GM06990 (cell line): ENCODE measurements around the gene STK25.

Experiments used
- DNase-seq: peaks from one replicate; pipeline ENCODE4 v3.0.0-alpha.2; 2011; ENCODE audit not compliant: insufficient read length; ENCODE audit errors: extremely low read depth
- H3K27me3 ChIP-seq: replicated peaks from 2 replicates; pipeline ENCODE4 v1.6.0; 2011; ENCODE audit warnings: low read length; ENCODE audit not compliant: control insufficient read depth, insufficient read depth
- H3K36me3 ChIP-seq: 2 replicates; pipeline ENCODE4 v1.5.1; 2011; ENCODE audit warnings: low read length; ENCODE audit not compliant: control insufficient read depth, insufficient read depth
- H3K4me3 ChIP-seq: replicated peaks from 2 replicates; pipeline ENCODE4 v1.5.1; 2011; ENCODE audit warnings: low read depth, mild to moderate bottlenecking, control low read depth, low read length
- TF ChIP-seq, protein P1 (sequence below): IDR thresholded peaks from 2 replicates; pipeline ENCODE4 v1.5.1; 2011; ENCODE audit warnings: low read length, control low read depth, mild to moderate bottlenecking, inconsistent platforms; ENCODE audit not compliant: insufficient read depth, poor library complexity, severe bottlenecking

The STK25 gene

GRCh38 chr2:241553512-241553830 lies 45.1 kb upstream of the STK25 start:
- DNase-seq, result no peak
- H3K4me3 ChIP-seq, result no peak overlapping the region
- no peaks in the 10 kb centered on the region for H3K36me3 ChIP-seq
- H3K27me3 ChIP-seq, result no peaks in the 10 kb centered on the region; the same call in none of the 2 replicates
- TF ChIP-seq, protein P1, sequence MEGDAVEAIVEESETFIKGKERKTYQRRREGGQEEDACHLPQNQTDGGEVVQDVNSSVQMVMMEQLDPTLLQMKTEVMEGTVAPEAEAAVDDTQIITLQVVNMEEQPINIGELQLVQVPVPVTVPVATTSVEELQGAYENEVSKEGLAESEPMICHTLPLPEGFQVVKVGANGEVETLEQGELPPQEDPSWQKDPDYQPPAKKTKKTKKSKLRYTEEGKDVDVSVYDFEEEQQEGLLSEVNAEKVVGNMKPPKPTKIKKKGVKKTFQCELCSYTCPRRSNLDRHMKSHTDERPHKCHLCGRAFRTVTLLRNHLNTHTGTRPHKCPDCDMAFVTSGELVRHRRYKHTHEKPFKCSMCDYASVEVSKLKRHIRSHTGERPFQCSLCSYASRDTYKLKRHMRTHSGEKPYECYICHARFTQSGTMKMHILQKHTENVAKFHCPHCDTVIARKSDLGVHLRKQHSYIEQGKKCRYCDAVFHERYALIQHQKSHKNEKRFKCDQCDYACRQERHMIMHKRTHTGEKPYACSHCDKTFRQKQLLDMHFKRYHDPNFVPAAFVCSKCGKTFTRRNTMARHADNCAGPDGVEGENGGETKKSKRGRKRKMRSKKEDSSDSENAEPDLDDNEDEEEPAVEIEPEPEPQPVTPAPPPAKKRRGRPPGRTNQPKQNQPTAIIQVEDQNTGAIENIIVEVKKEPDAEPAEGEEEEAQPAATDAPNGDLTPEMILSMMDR, result no peak

GRCh38 chr2:241551998-241552737 lies 43.8 kb upstream of the STK25 start:
- H3K36me3 ChIP-seq, result no peaks in the 10 kb centered on the region
- H3K27me3 ChIP-seq, result no peaks in the 10 kb centered on the region; the same call in none of the 2 replicates
- TF ChIP-seq, protein P1, result no peak
- H3K4me3 ChIP-seq, result no peak overlapping the region
- DNase-seq, result no peak

DNA sequence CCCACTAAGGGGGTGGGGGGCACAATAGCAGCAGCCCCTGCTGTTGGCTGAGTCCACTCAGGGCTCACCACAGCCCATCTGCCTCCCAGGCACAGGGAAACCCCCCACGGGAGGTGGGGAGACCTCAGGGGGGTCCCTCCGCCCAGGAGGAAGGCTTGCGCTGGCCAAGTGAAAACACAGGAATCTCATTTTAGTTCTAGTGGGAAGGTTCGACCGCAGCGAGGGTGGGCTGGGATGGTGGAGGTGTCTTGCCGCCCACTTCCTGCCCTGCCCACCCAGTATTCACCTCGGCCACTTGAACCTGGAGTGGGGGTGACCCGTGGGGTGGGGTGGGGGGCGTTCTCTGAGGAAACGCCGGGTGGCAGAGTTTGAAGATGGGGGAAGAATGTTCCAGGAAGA lies 43.2 kb upstream of the STK25 start:
- Histone ChIP-seq H3K36me3 (no peaks in the 10 kb centered on the region), H3K4me3 (no peak overlapping the region), H3K27me3 (no peaks in the 10 kb centered on the region; the same call in none of the 2 replicates)
- no peak for DNase-seq
- TF ChIP-seq, protein P1, result no peak

DNA sequence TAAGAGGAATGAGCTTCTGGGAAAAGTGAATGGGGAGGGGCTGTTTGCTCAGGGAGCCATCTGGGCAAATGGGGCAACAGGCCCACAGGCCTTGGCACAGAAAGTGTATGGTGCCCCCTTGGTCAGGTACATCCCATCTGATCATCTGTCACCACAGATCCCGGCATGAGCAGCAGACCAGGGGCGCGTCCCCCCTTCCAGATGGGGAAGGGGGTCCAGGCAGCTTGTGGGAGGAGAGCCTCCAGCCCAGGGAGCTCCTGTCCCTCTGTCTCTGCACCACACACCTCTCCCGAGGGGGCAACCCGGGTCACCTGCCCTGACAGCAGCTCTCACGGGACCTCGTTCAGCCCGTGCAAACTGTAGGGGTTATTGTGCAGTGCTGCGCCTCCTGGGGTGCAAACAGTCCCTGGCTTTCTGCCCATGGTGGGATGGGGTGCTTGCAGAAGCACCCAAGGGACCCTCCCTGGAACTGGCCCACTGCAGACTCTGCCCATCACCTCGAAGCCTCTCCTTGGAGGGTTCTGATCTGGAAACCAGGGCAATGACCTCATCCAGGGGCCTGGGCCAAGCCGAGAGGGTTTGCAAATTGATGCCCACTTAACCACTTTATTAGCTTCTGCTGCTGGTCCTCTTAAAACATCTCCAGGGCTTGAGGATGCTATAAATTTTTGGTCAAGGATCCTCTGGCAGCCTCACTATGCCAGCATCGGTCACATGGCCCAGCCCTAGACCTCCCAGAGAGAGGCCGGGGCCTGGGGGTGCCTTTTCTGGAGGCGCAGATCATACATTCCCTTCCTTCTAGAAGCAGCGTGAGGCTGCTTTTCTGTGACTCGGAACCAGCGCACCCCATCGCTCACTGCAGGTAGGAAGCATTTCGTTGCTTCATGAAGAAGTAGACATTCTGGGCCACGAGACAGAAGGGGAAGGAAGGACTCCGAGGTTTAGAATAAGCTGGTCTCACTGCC lies 42.5 kb upstream of the STK25 start:
- TF ChIP-seq, protein P1, result no peak
- H3K27me3 ChIP-seq, result no peaks in the 10 kb centered on the region; the same call in none of the 2 replicates
- no peak overlapping the region for H3K4me3 ChIP-seq
- H3K36me3 ChIP-seq, result no peaks in the 10 kb centered on the region
- DNase-seq, result no peak

GRCh38 chr2:241548451-241548835 lies 40.1 kb upstream of the STK25 start:
- no peak for DNase-seq
- Histone ChIP-seq H3K27me3 (no peaks in the 10 kb centered on the region; the same call in none of the 2 replicates), H3K4me3 (no peak overlapping the region), H3K36me3 (no peaks in the 10 kb centered on the region)
- TF ChIP-seq, protein P1, result no peak
